Uterus (tissue), 2 donors: ENCODE results near the gene SLC35G6.

Source experiments
- POLR2A ChIP-seq, 2 donors: fragments of 450-650 bp; IDR thresholded peaks; one replicate each; pipeline ENCODE4 v1.6.1; 2016; ENCODE audit warnings: antibody characterized with exemption in 2 of 2, mild to moderate bottlenecking in 1 of 2, moderate library complexity in 1 of 2
- TF ChIP-seq, protein P1 (sequence below), 4 experiments: fragments of 200-600 bp in 2 of 4; fragments of 450-650 bp in 2 of 4; sonication (generic) in 2 of 4; IDR thresholded peaks; one replicate each; pipeline ENCODE4 v1.5.1; 2016 to 2019; ENCODE audit warnings: antibody characterized with exemption in 4 of 4, mild to moderate bottlenecking in 2 of 4, moderate library complexity in 1 of 4

DNA sequence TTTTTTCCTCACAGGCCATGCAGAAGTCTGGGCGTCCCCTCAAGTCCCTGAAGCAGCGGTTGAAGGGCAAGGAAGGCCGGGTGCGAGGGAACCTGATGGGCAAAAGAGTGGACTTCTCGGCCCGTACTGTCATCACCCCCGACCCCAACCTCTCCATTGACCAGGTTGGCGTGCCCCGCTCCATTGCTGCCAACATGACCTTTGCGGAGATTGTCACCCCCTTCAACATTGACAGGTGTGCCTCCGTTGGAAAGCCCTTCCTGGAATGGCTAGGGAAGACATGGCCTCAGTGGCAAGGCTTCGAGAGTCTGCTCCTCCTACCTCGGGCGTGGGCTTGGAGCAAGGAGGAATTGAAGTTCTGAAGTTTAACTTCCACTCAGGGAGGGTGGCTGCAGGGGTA is 16.4 kb downstream of the SLC35G6 start:
- TF ChIP-seq, protein P1, sequence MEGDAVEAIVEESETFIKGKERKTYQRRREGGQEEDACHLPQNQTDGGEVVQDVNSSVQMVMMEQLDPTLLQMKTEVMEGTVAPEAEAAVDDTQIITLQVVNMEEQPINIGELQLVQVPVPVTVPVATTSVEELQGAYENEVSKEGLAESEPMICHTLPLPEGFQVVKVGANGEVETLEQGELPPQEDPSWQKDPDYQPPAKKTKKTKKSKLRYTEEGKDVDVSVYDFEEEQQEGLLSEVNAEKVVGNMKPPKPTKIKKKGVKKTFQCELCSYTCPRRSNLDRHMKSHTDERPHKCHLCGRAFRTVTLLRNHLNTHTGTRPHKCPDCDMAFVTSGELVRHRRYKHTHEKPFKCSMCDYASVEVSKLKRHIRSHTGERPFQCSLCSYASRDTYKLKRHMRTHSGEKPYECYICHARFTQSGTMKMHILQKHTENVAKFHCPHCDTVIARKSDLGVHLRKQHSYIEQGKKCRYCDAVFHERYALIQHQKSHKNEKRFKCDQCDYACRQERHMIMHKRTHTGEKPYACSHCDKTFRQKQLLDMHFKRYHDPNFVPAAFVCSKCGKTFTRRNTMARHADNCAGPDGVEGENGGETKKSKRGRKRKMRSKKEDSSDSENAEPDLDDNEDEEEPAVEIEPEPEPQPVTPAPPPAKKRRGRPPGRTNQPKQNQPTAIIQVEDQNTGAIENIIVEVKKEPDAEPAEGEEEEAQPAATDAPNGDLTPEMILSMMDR (IDR thresholded peaks at IDR 0.05), result no peak
- TF ChIP-seq POLR2A (IDR thresholded peaks at IDR 0.05), result no peak
